Epidermal melanocyte (primary cell): Measurements from ENCODE around the gene RANBP17.
A peak's percentile ranks its signal among the peaks of the same experiment; 100 is the strongest.
"Not testable (repeated sequence)": the region's sequence is repeated elsewhere in the genome, so short reads cannot be mapped to it uniquely, and the experiment has no call there.

ENCODE experiments used
- DNase-seq: peaks from one replicate; pipeline ENCODE4 v3.0.0; 2011; ENCODE audit warnings: low spot score; ENCODE audit not compliant: insufficient read length

RANBP17 gene

GRCh38 chr5:171152382-171152781 is 290.6 kb downstream of the RANBP17 start:
- no peak for DNase-seq

GRCh38 chr5:171155621-171156020 is 293.8 kb downstream of the RANBP17 start:
- DNase-seq = no peak

GRCh38 chr5:171157276-171157675 is 295.5 kb downstream of the RANBP17 start:
- no peak for DNase-seq

- no peak for DNase-seq
These were observed 296.0 kb downstream of the RANBP17 start for GRCh38 chr5:171157775-171158174.

GRCh38 chr5:171158581-171158980 is 296.8 kb downstream of the RANBP17 start:
- no peak for DNase-seq

- DNase-seq = no peak
These were observed 300.3 kb downstream of the RANBP17 start for GRCh38 chr5:171162165-171162564.

GRCh38 chr5:171162596-171162995 is 300.8 kb downstream of the RANBP17 start:
- DNase-seq = no peak

GRCh38 chr5:171166766-171167165 is 304.9 kb downstream of the RANBP17 start:
- DNase-seq = no peak

GRCh38 chr5:171168171-171168570 is 306.4 kb downstream of the RANBP17 start:
- no peak for DNase-seq

GRCh38 chr5:171174960-171175359 is 313.1 kb downstream of the RANBP17 start:
- not testable (repeated sequence) for DNase-seq

- no peak for DNase-seq
These were observed 313.9 kb downstream of the RANBP17 start for GRCh38 chr5:171175746-171176145.

- DNase-seq = not testable (repeated sequence)
These were observed 316.4 kb downstream of the RANBP17 start for GRCh38 chr5:171178190-171178589.

- DNase-seq = no peak
These were observed 326.2 kb downstream of the RANBP17 start for GRCh38 chr5:171188016-171188415.

GRCh38 chr5:171189442-171189841 is 327.6 kb downstream of the RANBP17 start:
- DNase-seq = no peak

- DNase-seq = no peak
These were observed 330.3 kb downstream of the RANBP17 start for GRCh38 chr5:171192111-171192510.

GRCh38 chr5:171201310-171201709 is 339.5 kb downstream of the RANBP17 start:
- DNase-seq = no peak

- DNase-seq = no peak
These were observed 343.6 kb downstream of the RANBP17 start for GRCh38 chr5:171205375-171205774.

- DNase-seq = peak; percentile 31
These were observed 345.5 kb downstream of the RANBP17 start for GRCh38 chr5:171207256-171207847.

- no peak for DNase-seq
These were observed 360.1 kb downstream of the RANBP17 start for GRCh38 chr5:171221916-171222315.

GRCh38 chr5:171223927-171224326 is 362.1 kb downstream of the RANBP17 start:
- DNase-seq = no peak

GRCh38 chr5:171226096-171226754 is 364.4 kb downstream of the RANBP17 start:
- no peak for DNase-seq

GRCh38 chr5:171226864-171227263 is 365.0 kb downstream of the RANBP17 start:
- DNase-seq = no peak

GRCh38 chr5:171236651-171237050 is 374.8 kb downstream of the RANBP17 start:
- DNase-seq = no peak
